Right atrium auricular region (tissue), 2 donors: Measurements from ENCODE around the gene CDC123. TPM values are rescaled to one million over a fixed set of nuclear protein-coding genes. Genes with fewer than 3 reads are reported as not detected.

Experiments used
- DNase-seq: peaks from one replicate; pipeline ENCODE4 v3.0.0-alpha.2; 2019; ENCODE audit warnings: low spot score
- H3K27ac ChIP-seq, 2 donors: fragments of 200-600 bp; sonication (generic); 1 replicate in 1 of 2; 2 replicates in 1 of 2; pipeline ENCODE4 v1.5.1; 2016 to 2019
- H3K27me3 ChIP-seq, 2 donors: fragments of 200-600 bp; sonication (generic); one replicate each; pipeline versions ENCODE4 v1.5.1 to v1.6.0; 2017 to 2019
- H3K36me3 ChIP-seq: fragments of 200-600 bp; sonication (generic); one replicate; pipeline ENCODE4 v1.5.1; 2016
- H3K4me1 ChIP-seq, 2 donors: fragments of 200-600 bp; sonication (generic); one replicate each; pipeline versions ENCODE4 v1.5.1 to v1.6.0; 2017 to 2019
- H3K4me3 ChIP-seq, 2 donors: fragments of 200-600 bp; sonication (generic); 1 replicate in 1 of 2; 2 replicates in 1 of 2; pipeline ENCODE4 v1.5.1; 2017 to 2019; ENCODE audit warnings: mild to moderate bottlenecking in 1 of 2, moderate library complexity in 1 of 2
- H3K9me3 ChIP-seq, 2 donors: fragments of 200-600 bp; sonication (generic); one replicate each; pipeline ENCODE4 v1.5.1; 2019
- total RNA-seq, 2 donors: library from RNA; depleted of rRNA; stranded (reverse); fragments of >200 nt; gene quantifications; one replicate each; pipeline ENCODE4 v1.1.0, GENCODE V29; 2016
- TF ChIP-seq, protein P1 (sequence below), 2 donors: fragments of 200-600 bp; sonication (generic); IDR thresholded peaks; one replicate each; pipeline ENCODE4 v1.5.1; 2019; ENCODE audit warnings: antibody characterized with exemption in 2 of 2

The CDC123 gene
- total RNA-seq, 2 donors from 2014 or later = 49.2 to 57.0 TPM

DNA sequence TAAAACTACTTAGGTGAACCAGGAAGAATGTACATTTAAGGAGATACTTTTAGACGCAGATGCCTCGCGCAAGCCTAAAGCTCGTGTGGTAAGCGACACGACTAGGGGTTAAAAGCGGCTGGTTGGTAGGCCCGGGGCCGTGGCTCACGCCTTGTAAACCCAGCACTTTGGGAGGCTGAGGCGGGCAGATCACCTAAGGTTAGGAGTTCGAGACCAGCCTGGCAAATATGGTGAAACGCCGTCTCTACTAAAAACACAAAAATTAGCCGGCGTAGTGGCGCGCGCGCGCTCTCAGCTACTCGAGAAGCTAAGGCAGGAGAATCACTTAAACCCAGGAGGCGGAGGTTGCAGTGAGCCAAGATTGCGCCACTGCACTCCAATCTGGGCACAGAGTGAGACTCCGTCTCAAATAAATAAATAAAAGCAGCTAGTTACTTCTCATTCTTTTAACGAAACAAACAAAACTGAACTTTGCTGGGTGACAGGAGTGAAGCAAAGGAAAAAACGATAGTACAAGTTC, 1.2 kb upstream of the CDC123 start:
- Histone ChIP-seq H3K27ac (peak overlapping the region; percentile 90 to 92), H3K4me3 (peak overlapping the region; percentile 71 to 75), H3K9me3 (no peaks in the 10 kb centered on the region), H3K27me3 (no peaks in the 10 kb centered on the region), H3K4me1 (peaks cover 0 to 39% of the 10 kb centered on the region in 2 donors), H3K36me3 (peaks cover 6% of the 10 kb centered on the region)
- DNase-seq = peak; percentile 65
- TF ChIP-seq, protein P1, sequence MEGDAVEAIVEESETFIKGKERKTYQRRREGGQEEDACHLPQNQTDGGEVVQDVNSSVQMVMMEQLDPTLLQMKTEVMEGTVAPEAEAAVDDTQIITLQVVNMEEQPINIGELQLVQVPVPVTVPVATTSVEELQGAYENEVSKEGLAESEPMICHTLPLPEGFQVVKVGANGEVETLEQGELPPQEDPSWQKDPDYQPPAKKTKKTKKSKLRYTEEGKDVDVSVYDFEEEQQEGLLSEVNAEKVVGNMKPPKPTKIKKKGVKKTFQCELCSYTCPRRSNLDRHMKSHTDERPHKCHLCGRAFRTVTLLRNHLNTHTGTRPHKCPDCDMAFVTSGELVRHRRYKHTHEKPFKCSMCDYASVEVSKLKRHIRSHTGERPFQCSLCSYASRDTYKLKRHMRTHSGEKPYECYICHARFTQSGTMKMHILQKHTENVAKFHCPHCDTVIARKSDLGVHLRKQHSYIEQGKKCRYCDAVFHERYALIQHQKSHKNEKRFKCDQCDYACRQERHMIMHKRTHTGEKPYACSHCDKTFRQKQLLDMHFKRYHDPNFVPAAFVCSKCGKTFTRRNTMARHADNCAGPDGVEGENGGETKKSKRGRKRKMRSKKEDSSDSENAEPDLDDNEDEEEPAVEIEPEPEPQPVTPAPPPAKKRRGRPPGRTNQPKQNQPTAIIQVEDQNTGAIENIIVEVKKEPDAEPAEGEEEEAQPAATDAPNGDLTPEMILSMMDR (IDR thresholded peaks at IDR 0.05) = no peak

DNA sequence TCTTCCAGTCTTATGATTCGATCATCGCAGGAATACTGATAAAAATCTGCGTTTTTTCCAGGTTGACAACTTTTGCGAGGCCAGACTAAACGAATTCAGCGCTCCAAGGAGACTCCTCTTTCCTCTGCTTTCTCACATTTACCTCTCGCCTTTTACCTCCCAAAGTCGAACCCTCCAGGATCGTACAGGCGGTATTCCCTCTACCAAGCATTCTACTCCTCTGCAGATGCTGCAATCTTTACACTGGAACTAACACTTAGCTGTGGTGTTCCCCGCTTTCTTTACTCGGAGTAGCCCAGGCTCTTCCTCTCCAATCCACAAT, 746 bp upstream of the CDC123 start:
- Histone ChIP-seq H3K27me3 (no peaks in the 10 kb centered on the region), H3K27ac (peak overlapping the region; percentile 90 to 92), H3K9me3 (no peaks in the 10 kb centered on the region), H3K4me3 (peak overlapping the region; percentile 71 to 75), H3K36me3 (peaks cover 8% of the 10 kb centered on the region), H3K4me1 (peaks cover 0 to 39% of the 10 kb centered on the region in 2 donors)
- TF ChIP-seq, protein P1 (IDR thresholded peaks at IDR 0.05) = no peak
- DNase-seq = no peak

DNA sequence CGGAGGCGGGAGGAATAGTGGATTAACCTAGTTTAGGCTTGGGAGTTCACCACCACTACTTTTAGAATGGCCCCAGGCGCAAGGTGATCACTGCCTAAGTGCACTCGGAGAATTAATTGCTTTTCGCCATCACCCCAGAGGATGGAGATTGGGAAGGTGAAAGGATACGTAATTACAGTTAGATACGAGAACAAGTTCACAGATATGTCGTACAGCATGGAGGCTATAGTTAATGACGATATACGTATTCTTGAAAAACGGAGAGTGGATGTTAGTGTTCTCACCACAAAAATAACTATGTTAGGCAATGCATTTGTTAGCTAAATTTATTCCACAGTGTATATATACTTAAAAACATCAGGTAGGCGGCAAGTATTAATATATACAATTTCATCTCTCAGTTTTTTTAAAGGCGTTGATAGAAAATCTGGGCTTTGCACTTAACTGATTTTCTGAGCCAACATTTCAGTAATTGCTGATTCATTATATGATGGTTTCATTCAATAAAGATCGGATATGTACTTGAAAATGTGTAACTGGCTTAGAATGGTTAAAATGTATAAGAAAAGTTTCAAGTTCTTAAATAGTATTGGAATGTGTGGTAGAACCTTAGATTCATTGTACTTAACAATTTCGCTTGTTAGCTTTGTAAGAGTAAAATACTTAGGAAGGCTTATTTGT, 683 bp downstream of the CDC123 start:
- Histone ChIP-seq H3K9me3 (no peaks in the 10 kb centered on the region), H3K27ac (peak overlapping the region; percentile 90 to 92), H3K36me3 (peaks cover 17% of the 10 kb centered on the region), H3K27me3 (no peaks in the 10 kb centered on the region), H3K4me1 (peaks cover 0 to 39% of the 10 kb centered on the region in 2 donors), H3K4me3 (peak overlapping the region; percentile 71 to 75)
- TF ChIP-seq, protein P1 (IDR thresholded peaks at IDR 0.05) = no peak
- no peak for DNase-seq

DNA sequence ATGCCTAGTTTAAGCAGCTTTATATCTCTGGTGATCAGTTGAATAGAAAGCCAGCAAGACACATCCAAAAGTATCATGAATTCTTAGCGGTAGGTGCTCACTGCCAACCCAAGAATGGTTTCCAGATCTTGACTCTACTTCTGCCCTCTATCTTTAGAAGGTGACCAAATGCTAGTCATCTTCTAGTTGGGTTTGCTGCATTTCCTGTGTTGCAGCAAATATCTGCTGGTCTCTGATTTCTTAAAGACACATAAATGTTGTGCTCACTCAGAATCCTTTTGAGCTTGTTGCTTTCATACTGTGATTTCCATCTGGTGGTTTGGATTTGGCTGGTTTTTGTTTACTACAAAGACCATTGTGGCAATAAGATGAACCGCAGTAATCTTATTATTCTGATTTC, 2.2 kb downstream of the CDC123 start:
- Histone ChIP-seq H3K4me1 (peaks cover 0 to 38% of the 10 kb centered on the region in 2 donors), H3K36me3 (peaks cover 25% of the 10 kb centered on the region), H3K27me3 (no peaks in the 10 kb centered on the region), H3K4me3 (no peak overlapping the region), H3K27ac (no peak overlapping the region), H3K9me3 (no peaks in the 10 kb centered on the region)
- TF ChIP-seq, protein P1 (IDR thresholded peaks at IDR 0.05) = no peak
- no peak for DNase-seq

DNA sequence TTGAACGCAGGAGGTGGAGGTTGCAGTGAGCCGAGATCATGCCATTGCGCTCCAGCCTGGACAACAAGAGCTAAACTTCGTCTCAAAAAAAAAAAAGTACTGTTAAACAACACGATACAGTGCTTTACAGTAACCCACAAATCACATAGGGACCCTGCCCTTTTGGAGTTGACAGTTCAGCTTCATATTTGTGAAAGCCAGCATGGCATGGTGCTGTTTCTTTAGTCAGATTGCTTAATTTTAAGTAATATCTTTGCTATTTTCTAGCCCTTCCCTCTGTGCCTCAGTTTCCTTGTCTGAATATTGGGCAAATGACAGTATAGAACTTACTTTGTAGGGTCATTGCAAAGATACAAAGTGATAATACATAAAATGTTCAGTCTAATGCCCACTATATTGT, 4.9 kb downstream of the CDC123 start:
- Histone ChIP-seq H3K4me3 (no peak overlapping the region), H3K36me3 (peaks cover 25% of the 10 kb centered on the region), H3K27ac (no peak overlapping the region), H3K9me3 (no peaks in the 10 kb centered on the region), H3K27me3 (no peaks in the 10 kb centered on the region), H3K4me1 (peaks cover 0 to 20% of the 10 kb centered on the region in 2 donors)
- DNase-seq = no peak
- TF ChIP-seq, protein P1 (IDR thresholded peaks at IDR 0.05) = no peak

DNA sequence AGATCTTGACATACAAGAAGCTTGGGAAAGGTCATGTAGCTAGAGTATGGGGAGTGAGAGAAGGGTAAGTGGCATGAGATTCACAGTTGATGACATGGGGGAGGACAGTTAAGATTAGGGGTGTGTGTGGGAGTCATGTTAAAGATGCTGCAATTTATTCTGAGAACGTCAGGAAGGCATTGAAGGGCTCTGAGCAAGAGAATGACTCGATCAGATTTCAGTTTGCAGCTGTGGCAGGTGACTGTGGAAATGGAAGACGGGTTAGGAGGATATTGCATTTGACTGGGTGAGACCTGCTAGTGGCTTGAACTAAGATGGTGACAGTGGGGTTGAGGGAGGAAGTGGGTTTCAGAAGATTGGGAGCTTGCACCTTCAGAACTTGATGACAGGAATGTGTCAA, 5.6 kb downstream of the CDC123 start:
- peaks cover 25% of the 10 kb centered on the region for H3K36me3 ChIP-seq
- H3K27ac ChIP-seq = no peak overlapping the region
- no peak for DNase-seq
- TF ChIP-seq, protein P1 (IDR thresholded peaks at IDR 0.05) = no peak
- peaks cover 0 to 17% of the 10 kb centered on the region in 2 donors for H3K4me1 ChIP-seq
- no peaks in the 10 kb centered on the region for H3K9me3 ChIP-seq
- no peak overlapping the region for H3K4me3 ChIP-seq
- H3K27me3 ChIP-seq = no peaks in the 10 kb centered on the region
